ENCODE data around the gene ZNF22. TPM values are rescaled to one million over a fixed set of nuclear protein-coding genes. Genes with fewer than 3 reads are reported as not detected.

ZNF22 gene
- total RNA-seq, 1 donor from 2014 or later = 17.8 TPM

DNA sequence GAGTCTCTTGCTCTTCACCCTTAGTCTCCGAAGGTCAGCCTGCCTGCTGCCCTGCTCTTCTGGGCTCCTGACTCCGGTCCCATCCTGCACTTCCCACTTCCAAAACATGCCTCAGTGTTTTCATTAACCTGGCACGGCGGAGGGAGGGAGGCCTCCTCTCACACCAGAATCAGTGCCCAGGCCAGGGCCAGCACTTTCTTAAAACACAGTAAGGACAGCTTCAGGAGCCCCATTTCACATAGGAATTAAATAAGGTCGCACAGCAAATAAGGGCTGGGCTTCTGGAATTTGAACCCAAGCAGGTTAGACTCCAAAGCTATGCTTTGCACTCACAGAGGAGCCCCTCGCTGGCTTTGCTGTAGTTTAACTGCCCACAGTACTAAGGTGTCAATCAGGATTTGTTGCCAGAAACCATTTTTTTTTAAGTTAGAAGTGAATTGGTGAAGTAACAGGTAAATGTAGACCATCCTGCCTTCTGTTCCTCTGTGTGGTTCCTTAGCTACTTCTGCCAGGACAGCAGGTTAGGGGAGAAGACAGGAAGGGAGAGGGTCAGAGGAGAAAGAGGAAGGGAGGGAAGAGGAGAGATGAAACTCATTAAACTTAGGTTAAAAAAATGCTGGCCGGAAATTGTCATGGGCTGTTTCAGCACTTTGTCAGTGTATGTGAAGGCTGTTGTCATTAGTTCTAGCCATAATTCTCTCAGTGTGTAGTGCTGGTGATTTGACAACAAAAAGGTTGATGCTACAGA, 40.1 kb upstream of the ZNF22 start:
- H3K4me3 ChIP-seq (ENCODE audit: low read depth, low read length) = peak overlapping the region; percentile 80
- TF ChIP-seq CTCF (conservative IDR thresholded peaks at IDR 0.05; ENCODE audit: low read depth, low read length) = no peak
- no peak for DNase-seq (ENCODE audit: low read depth)

DNA sequence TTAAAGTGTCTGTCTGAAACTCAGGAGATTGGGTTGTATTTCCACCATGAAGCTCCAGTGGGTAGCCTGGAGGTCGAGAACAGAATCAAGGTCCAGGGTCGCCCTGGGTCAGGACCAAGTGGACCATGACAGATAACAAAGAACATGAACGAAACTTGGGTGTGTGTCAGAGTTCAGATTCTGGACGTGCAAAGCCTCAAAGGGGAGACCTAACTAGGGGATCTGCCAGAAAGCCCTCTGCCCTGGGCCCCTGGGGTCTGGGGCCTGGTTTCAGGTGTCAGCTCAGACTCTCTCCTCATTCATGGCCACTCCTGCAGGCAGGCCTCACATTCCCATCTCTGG, 39.5 kb upstream of the ZNF22 start:
- no peak for TF ChIP-seq CTCF (conservative IDR thresholded peaks at IDR 0.05; ENCODE audit: low read depth, low read length)
- no peak for DNase-seq (ENCODE audit: low read depth)
- peak overlapping the region; percentile 80 for H3K4me3 ChIP-seq (ENCODE audit: low read depth, low read length)

GRCh38 chr10:44961931-44962750, 38.6 kb upstream of the ZNF22 start:
- TF ChIP-seq CTCF (conservative IDR thresholded peaks at IDR 0.05; ENCODE audit: low read depth, low read length) = no peak
- no peak for DNase-seq (ENCODE audit: low read depth)
- peak overlapping the region; percentile 16 for H3K4me3 ChIP-seq (ENCODE audit: low read depth, low read length)

- DNase-seq (ENCODE audit: low read depth) = no peak
- peak; percentile 38 for TF ChIP-seq CTCF (conservative IDR thresholded peaks at IDR 0.05; ENCODE audit: low read depth, low read length)
- peak overlapping the region; percentile 18 for H3K4me3 ChIP-seq (ENCODE audit: low read depth, low read length)
These were observed 37.6 kb upstream of the ZNF22 start for GRCh38 chr10:44962870-44963738.

- DNase-seq (ENCODE audit: low read depth) = no peak
- H3K4me3 ChIP-seq (ENCODE audit: low read depth, low read length) = peak overlapping the region; percentile 18
- no peak for TF ChIP-seq CTCF (conservative IDR thresholded peaks at IDR 0.05; ENCODE audit: low read depth, low read length)
These were observed 36.7 kb upstream of the ZNF22 start for GRCh38 chr10:44963772-44964633.

DNA sequence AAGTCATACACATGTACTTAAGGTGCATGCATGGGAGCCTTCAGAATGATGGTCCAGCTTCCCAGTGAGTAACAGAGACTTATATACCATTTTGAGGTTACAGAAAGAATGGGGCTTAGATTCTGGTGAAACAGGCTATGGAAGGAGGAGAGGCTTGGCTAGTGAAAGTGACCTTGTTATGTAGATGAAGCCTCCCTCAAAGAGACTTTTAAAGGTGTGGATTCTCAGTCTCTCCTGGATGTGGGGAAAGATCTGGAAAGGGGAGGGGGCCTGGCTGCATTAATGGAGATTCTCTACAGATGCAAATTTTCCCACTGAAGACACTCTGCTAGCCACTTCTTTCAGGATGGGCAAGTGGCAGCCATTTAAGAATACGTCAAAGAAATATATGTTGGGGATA, 35.6 kb upstream of the ZNF22 start:
- no peak for TF ChIP-seq CTCF (conservative IDR thresholded peaks at IDR 0.05; ENCODE audit: low read depth, low read length)
- H3K4me3 ChIP-seq (ENCODE audit: low read depth, low read length) = no peak overlapping the region
- no peak for DNase-seq (ENCODE audit: low read depth)
